HG03280 (cell line): ENCODE results near the gene ERC2.

Experiments used
- ATAC-seq: cut with Tn5 transposase; IDR thresholded peaks from one replicate; pipeline ENCODE4 v1.9.1; 2021; ENCODE audit warnings: mild to moderate bottlenecking, moderate library complexity; ENCODE audit not compliant: unreplicated experiment

The ERC2 gene

GRCh38 chr3:56369914-56370313 is 98.4 kb downstream of the ERC2 start:
- no peak for ATAC-seq

DNA sequence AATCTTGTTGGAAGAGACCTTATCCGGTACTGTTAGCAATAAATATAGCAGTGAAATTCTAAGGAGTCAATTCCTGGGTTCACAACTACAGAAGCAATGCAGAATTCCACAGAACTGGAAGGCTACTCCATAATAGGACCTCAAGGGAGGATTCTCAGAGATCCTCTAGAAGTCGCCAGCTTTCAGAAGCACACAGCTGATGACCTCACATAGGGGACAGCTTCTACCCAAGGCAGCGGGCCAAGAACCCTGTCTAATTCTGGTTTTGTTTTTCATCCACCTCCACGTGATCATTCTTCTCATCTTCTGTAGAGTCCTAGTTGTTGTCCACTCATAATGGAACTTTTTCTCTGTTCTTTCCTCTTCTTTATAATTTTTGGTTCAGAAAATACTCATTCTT is 99.4 kb downstream of the ERC2 start:
- no peak for ATAC-seq

- no peak for ATAC-seq
These were observed 101.6 kb downstream of the ERC2 start for GRCh38 chr3:56366641-56367162.

- no peak for ATAC-seq
These were observed 102.2 kb downstream of the ERC2 start for GRCh38 chr3:56365905-56366640.

GRCh38 chr3:56364665-56365064 is 103.6 kb downstream of the ERC2 start:
- ATAC-seq, result no peak

GRCh38 chr3:56363720-56364119 is 104.5 kb downstream of the ERC2 start:
- no peak for ATAC-seq

GRCh38 chr3:56361731-56362130 is 106.5 kb downstream of the ERC2 start:
- ATAC-seq, result no peak

DNA sequence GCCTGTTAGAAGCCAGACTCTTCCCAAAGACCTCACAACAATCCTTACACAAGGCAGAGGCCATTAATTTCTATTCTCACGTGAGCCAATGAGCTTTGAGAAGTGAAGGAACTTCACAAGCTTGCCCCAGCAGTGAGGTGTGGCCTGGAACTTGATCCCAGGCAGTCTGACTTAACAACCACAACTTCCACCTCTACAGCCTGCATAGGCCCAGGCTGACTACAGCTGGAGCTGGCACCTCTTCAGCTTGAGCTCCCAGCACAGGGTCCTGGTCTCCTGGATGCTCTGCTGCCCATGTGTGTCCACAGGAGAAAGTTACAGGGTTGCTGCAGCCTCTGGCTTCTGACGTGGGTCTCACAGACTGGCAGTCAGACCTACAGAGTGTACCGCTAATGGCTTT is 111.0 kb downstream of the ERC2 start:
- no peak for ATAC-seq

DNA sequence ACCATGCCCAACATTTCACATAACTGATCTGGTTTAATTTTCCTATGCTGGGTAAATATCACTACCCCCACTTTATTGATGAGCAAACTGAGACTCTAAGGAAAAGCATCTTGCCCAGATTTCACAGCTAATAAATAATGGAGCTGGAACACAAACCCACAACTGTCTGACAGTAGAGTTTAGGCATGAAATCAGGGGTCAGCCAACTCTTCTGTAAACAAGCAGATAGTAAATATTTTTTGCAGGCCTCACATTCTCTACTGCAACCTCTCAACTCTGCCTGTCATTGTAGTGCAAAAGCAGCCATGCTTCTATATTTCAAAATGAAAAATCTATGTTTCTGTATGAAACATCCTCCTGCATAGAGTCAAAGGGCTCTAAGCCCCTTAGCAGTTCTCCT is 111.5 kb downstream of the ERC2 start:
- no peak for ATAC-seq

GRCh38 chr3:56355570-56356185 is 112.6 kb downstream of the ERC2 start:
- no peak for ATAC-seq

GRCh38 chr3:56351537-56351936 is 116.7 kb downstream of the ERC2 start:
- no peak for ATAC-seq

DNA sequence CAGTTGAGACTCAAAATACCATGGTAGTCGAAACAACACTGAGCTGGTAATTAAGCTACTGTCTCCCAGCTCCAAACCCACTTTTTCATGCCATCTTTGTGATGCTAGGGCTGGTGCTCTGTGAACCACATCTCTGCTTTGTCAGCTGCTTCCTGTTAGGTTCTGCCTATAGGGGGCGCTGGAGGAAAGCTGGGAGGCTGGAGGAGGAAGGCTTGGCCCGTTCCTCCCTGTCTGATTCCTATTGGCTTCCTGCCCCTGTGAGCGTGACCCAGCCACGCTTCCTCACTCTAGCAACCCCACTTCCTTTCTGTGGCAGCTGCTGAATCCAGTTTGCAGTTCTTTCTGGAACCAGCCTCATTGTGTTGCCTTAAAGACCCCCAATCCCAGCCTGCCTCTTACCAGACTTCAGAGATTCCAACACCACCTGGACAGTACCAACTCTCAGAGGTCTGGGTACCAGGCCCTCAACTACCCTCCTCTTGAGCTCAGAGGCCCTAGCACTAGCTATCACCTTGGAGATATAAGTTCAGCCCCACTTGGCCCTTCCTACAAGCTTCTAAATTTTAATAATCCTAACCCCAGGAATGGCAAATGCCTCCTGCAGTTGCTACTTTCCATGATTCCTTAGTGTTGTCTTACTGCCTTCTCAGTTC is 120.9 kb downstream of the ERC2 start:
- no peak for ATAC-seq

- no peak for ATAC-seq
These were observed 125.8 kb downstream of the ERC2 start for GRCh38 chr3:56342475-56342874.

DNA sequence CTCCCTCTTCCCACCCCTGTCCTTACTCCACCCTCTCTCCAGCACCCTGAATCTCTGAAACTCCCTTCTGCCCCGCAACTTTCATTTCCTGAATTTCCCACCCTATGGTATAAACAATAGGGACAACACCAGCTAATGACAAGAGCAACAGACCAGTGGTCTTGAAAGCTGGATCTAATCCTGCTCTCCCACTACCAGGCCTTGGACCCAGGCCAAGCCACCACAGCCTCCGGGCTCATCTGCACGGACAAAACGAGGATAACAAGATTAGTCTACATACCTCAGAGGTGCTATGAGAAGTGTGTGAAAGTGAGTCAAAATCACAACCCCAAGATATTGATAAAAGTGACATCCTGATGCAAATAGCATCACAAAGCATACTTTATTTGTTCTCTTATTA is 128.6 kb downstream of the ERC2 start:
- no peak for ATAC-seq

GRCh38 chr3:56339244-56339643 is 129.0 kb downstream of the ERC2 start:
- ATAC-seq, result no peak

GRCh38 chr3:56336023-56336422 is 132.2 kb downstream of the ERC2 start:
- ATAC-seq, result no peak

- ATAC-seq, result no peak
These were observed 143.8 kb downstream of the ERC2 start for GRCh38 chr3:56324473-56324872.

DNA sequence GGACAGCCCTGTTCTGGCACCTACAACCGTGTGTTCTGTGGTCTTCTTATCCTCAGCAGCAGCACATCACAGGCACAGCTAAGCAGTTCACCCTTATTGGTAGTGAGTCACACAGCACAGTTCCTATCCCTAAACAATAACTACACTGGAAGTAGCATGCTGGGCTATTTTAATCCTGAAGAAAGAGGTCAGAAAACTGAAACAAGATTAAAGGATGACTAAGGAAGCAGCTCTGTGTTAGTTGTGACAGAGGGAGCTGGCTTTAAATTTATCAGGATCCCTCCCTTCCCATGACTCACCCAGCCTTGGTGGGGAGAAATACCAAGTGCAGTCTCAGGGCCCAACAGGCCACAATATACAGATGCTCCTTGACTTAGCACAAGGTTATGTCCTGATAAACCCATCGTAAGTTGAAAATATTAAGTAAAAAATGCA is 144.3 kb downstream of the ERC2 start:
- ATAC-seq, result no peak

DNA sequence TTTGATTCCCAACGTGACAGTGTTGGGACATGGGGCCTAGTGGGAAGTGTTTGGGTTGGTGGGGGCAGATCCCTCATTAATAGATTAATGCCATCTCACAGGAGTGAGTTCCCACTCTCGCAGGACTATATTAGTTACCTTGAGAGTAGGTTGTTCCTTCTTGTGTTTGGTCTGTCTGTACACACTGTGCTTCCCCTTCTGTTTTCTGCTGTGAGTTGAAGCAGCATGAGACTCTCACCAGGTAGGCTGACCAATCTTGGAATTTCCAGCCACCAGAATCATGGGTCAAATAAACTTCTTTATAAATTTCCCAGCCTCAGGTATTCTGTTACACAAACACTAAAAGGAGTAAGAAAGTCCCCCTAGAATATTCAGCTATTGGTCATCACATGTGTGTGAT is 145.4 kb downstream of the ERC2 start:
- no peak for ATAC-seq

DNA sequence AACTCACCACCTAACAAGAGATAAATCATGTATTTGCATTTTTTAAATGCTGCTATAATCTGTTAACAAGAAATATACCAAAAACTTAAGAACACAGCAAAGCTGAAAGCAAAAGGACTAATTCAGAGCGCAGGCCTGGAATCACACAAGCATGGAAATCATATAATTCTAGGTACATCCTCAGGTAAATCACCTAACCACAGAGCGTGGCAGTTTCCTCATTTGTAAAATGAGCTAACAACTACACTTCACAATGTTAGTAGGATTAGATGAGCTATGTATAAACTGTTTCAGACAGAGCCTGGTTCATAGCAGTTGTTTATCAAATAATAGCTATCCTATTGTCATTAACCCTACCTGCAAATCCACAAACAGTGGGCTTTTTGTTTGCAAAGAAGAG is 146.4 kb downstream of the ERC2 start:
- ATAC-seq, result no peak

DNA sequence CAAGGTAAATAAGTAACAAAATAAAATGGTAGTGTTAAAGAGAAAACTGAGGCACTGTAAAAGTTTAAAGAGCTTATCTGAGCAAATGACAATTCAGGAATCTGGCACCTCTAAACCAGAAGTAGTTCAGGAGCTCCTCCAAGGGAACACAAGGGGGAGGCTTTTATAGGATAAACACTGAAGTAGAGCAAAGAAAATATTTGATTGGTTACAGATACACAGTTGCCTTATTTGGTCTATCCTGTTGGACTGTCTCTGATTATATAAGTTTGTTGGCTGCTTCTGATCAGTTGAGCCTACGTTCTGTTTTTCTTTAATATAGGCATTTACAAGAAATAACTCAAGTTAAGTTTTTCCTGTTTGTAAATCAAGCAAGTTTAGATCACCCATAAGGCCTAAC is 146.9 kb downstream of the ERC2 start:
- ATAC-seq, result no peak

GRCh38 chr3:56320883-56321282 is 147.4 kb downstream of the ERC2 start:
- ATAC-seq, result no peak
